HL-60 (cell line): ENCODE data around the gene SH2D3C.

Source experiments
- GABPA ChIP-seq: IDR thresholded peaks from 2 replicates; pipeline ENCODE4 v1.6.1; 2012; ENCODE audit warnings: low read depth
- POLR2AphosphoS5 ChIP-seq: IDR thresholded peaks from 2 replicates; pipeline ENCODE4 v1.6.1; 2012; ENCODE audit warnings: low read depth
- REST ChIP-seq: IDR thresholded peaks from 2 replicates; pipeline ENCODE4 v1.6.1; 2012; ENCODE audit warnings: low read depth; ENCODE audit not compliant: insufficient replicate concordance
- TF ChIP-seq, protein P1 (sequence below): IDR thresholded peaks from one replicate; pipeline ENCODE4 v1.5.1; 2011; ENCODE audit warnings: low read length, control low read depth, inconsistent platforms; ENCODE audit not compliant: insufficient read depth

DNA sequence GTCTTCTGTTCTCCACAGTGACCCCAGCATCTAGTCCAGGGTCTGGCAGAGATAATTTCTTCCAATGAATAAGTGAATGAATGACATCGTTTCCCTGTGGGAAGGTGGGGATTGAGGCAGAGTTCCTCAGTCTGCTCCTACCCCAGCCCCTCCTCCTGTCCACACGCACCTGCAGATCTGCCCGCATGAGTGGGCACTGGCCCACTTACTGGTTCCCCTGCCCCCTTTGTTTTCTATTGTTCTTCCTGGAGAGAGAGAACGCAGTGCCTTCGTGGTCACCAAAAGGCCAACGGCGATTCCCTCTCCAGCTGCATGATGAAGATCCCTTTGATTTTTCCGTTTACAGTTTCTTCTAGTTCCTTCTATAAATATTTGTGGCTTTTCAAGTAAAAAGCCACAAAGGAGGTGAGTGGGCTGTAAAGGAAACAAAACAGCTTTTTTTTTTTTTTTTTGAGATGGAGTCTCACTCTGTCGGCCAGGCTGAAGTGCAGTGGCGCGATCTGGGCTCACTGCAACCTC, 18.4 kb upstream of the SH2D3C start:
- TF ChIP-seq, protein P1, sequence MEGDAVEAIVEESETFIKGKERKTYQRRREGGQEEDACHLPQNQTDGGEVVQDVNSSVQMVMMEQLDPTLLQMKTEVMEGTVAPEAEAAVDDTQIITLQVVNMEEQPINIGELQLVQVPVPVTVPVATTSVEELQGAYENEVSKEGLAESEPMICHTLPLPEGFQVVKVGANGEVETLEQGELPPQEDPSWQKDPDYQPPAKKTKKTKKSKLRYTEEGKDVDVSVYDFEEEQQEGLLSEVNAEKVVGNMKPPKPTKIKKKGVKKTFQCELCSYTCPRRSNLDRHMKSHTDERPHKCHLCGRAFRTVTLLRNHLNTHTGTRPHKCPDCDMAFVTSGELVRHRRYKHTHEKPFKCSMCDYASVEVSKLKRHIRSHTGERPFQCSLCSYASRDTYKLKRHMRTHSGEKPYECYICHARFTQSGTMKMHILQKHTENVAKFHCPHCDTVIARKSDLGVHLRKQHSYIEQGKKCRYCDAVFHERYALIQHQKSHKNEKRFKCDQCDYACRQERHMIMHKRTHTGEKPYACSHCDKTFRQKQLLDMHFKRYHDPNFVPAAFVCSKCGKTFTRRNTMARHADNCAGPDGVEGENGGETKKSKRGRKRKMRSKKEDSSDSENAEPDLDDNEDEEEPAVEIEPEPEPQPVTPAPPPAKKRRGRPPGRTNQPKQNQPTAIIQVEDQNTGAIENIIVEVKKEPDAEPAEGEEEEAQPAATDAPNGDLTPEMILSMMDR = no peak
- TF ChIP-seq POLR2AphosphoS5 = no peak
- no peak for TF ChIP-seq REST
- no peak for TF ChIP-seq GABPA
